KMS-11 (cell line): ENCODE data around the gene ZBTB20.
"Not testable (repeated sequence)": the region's sequence is repeated elsewhere in the genome, so short reads cannot be mapped to it uniquely, and the experiment has no call there.

Source experiments
- H2AFZ ChIP-seq: fragments of 200-600 bp; sonication (generic); 2 replicates; pipeline ENCODE4 v1.6.1; 2016; ENCODE audit warnings: antibody characterized with exemption, mixed run types, low read depth
- H3K27ac ChIP-seq: fragments of 200-600 bp; sonication (generic); 2 replicates; pipeline ENCODE4 v1.6.1; 2016; ENCODE audit warnings: mild to moderate bottlenecking, mixed run types
- H3K27me3 ChIP-seq: fragments of 200-600 bp; sonication (generic); 2 replicates; pipeline ENCODE4 v1.6.1; 2017; ENCODE audit warnings: mild to moderate bottlenecking, low read depth, mixed run types, moderate library complexity; ENCODE audit not compliant: insufficient read depth
- H3K36me3 ChIP-seq: fragments of 200-600 bp; sonication (generic); 2 replicates; pipeline ENCODE4 v1.6.1; 2017; ENCODE audit warnings: mild to moderate bottlenecking, mixed run types; ENCODE audit not compliant: insufficient read depth
- H3K4me1 ChIP-seq: fragments of 200-600 bp; sonication (generic); 2 replicates; pipeline ENCODE4 v1.6.1; 2016; ENCODE audit warnings: mild to moderate bottlenecking, low read depth, mixed run types; ENCODE audit not compliant: poor library complexity, severe bottlenecking
- H3K4me2 ChIP-seq: fragments of 200-600 bp; sonication (generic); 2 replicates; pipeline ENCODE4 v1.7.0; 2016; ENCODE audit warnings: mild to moderate bottlenecking, mixed run types
- H3K4me3 ChIP-seq: fragments of 200-600 bp; sonication (generic); IDR thresholded peaks from 2 replicates; pipeline ENCODE4 v1.6.1; 2017; ENCODE audit warnings: low read depth, low read length, mixed read lengths; ENCODE audit not compliant: insufficient read depth
- H3K79me2 ChIP-seq: fragments of 200-600 bp; sonication (generic); 2 replicates; pipeline ENCODE4 v1.6.1; 2016; ENCODE audit warnings: low read depth, mixed run types; ENCODE audit not compliant: insufficient read depth
- H3K9ac ChIP-seq: fragments of 200-600 bp; sonication (generic); 2 replicates; pipeline ENCODE4 v1.6.1; 2016; ENCODE audit warnings: mild to moderate bottlenecking, mixed run types
- H4K20me1 ChIP-seq: fragments of 200-600 bp; sonication (generic); 2 replicates; pipeline ENCODE4 v1.6.1; 2016; ENCODE audit warnings: mild to moderate bottlenecking, mixed run types; ENCODE audit not compliant: insufficient read depth
- TF ChIP-seq, protein P1 (sequence below): fragments of 200-600 bp; sonication (generic); conservative IDR thresholded peaks from 2 replicates; pipeline ENCODE4 v1.6.1; 2017; ENCODE audit warnings: low read depth, mild to moderate bottlenecking, antibody characterized with exemption, low read length, moderate library complexity, mixed read lengths

The ZBTB20 gene

DNA sequence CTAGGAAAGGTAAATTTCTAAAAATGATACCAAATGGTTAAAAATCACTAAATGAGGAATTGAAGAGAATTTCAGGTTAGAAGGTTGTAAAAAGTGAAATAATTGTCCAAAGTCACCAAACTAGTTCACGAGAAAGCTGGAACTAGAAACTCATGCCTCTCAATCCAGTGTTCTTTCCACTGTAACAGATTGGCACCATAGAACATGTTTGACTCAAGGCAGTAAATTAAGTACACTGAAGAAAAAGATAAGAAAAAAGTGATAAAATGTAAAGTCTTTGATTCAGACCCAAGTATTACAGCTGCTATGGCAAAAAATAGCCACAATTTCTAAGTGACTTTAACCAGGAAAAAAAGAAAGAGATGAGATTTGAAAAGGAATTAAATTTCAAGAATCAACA lies 26.5 kb downstream of the ZBTB20 start:
- Histone ChIP-seq H3K27me3 (no peaks in the 10 kb centered on the region), H3K4me1 (no peaks in the 10 kb centered on the region), H3K79me2 (no peaks in the 10 kb centered on the region)

DNA sequence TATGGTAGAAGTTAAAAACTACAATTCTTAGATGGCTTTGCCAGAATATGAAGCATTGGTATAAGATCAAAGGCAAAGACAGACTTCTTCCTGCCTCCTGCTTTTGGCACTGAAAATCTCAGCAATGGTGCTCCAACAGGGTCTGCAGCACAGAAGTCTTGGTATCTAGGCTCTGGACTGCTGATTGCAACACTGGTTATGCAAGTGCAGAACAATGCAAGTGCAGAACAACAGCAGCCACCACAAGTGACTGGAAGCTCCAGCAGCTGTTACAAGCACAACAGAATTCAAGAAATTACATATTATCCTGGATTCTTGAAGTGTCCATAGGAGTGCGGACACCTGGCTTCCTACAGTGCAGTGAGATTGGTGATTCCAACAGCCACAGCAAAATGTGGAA lies 33.7 kb downstream of the ZBTB20 start:
- H3K36me3 ChIP-seq = no peaks in the 10 kb centered on the region
- TF ChIP-seq, protein P1, sequence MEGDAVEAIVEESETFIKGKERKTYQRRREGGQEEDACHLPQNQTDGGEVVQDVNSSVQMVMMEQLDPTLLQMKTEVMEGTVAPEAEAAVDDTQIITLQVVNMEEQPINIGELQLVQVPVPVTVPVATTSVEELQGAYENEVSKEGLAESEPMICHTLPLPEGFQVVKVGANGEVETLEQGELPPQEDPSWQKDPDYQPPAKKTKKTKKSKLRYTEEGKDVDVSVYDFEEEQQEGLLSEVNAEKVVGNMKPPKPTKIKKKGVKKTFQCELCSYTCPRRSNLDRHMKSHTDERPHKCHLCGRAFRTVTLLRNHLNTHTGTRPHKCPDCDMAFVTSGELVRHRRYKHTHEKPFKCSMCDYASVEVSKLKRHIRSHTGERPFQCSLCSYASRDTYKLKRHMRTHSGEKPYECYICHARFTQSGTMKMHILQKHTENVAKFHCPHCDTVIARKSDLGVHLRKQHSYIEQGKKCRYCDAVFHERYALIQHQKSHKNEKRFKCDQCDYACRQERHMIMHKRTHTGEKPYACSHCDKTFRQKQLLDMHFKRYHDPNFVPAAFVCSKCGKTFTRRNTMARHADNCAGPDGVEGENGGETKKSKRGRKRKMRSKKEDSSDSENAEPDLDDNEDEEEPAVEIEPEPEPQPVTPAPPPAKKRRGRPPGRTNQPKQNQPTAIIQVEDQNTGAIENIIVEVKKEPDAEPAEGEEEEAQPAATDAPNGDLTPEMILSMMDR = no peak
- H3K4me1 ChIP-seq = no peaks in the 10 kb centered on the region
- H3K9ac ChIP-seq = no peak overlapping the region
- no peak overlapping the region for H3K27ac ChIP-seq
- no peaks in the 10 kb centered on the region for H4K20me1 ChIP-seq
- H3K27me3 ChIP-seq = no peaks in the 10 kb centered on the region
- H3K79me2 ChIP-seq = no peaks in the 10 kb centered on the region
- H3K4me2 ChIP-seq = no peak overlapping the region
- no peak overlapping the region for H3K4me3 ChIP-seq
- no peak overlapping the region for H2AFZ ChIP-seq

More for the DNA sequence above, 26.5 kb downstream of the ZBTB20 start:
- TF ChIP-seq, protein P1 = no peak
- Histone ChIP-seq H3K27ac (no peak overlapping the region), H3K4me2 (no peak overlapping the region), H2AFZ (no peak overlapping the region), H3K9ac (no peak overlapping the region), H3K4me3 (no peak overlapping the region), H3K36me3 (no peaks in the 10 kb centered on the region), H4K20me1 (no peaks in the 10 kb centered on the region)

- H2AFZ ChIP-seq = no peak overlapping the region
- no peak overlapping the region for H3K27ac ChIP-seq
- H4K20me1 ChIP-seq = no peaks in the 10 kb centered on the region
- no peaks in the 10 kb centered on the region for H3K36me3 ChIP-seq
- no peaks in the 10 kb centered on the region for H3K4me1 ChIP-seq
- H3K79me2 ChIP-seq = no peaks in the 10 kb centered on the region
- no peaks in the 10 kb centered on the region for H3K27me3 ChIP-seq
- no peak overlapping the region for H3K4me3 ChIP-seq
- TF ChIP-seq, protein P1 = no peak
- no peak overlapping the region for H3K9ac ChIP-seq
- no peak overlapping the region for H3K4me2 ChIP-seq
Observed at GRCh38 chr3:115111632-115112031, 35.5 kb downstream of the ZBTB20 start.

DNA sequence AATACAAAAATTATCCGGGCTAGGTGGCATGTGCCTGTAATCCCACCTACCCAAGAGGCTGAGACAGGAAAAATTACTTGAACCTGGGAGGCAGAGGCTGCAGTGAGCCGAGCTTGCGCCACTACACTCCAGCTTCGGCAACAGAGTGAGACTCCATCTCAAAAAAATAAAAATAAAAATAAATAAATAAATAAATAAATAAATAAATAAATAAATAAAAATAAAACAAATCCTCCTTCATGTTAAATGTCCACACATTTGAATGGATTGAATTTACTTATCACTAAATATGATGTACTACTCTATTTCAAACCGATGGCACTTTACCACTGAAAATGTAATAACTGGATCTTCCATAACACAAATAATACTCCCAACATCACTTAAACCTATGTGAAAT lies 36.3 kb downstream of the ZBTB20 start:
- Histone ChIP-seq H3K27me3 (no peaks in the 10 kb centered on the region), H3K4me1 (no peaks in the 10 kb centered on the region), H2AFZ (no peak overlapping the region), H3K27ac (no peak overlapping the region), H3K4me2 (no peak overlapping the region), H3K79me2 (no peaks in the 10 kb centered on the region), H3K9ac (no peak overlapping the region), H4K20me1 (no peaks in the 10 kb centered on the region), H3K4me3 (no peak overlapping the region), H3K36me3 (no peaks in the 10 kb centered on the region)
- TF ChIP-seq, protein P1 = no peak

DNA sequence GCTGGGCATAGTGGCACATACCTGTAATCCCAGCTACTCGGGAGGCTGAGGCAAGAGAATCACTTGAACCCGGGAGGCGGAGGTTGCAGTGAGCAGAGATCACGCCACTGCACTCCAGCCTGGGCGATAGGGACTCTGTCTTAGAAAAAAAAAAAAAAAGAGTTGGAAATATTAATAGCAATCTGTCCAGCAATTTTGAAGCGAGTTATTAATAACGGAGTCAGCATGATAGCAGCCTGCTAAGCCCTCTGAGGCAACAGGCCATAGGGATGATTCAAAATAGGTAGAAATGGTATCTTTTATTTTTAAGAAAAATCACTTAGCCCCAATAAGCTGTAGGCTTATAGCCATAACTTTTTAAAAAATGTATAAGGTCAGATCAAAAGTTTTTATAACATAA lies 37.0 kb downstream of the ZBTB20 start:
- not testable (repeated sequence) for H3K4me1 ChIP-seq, H3K4me2 ChIP-seq, H3K27ac ChIP-seq, H2AFZ ChIP-seq, H3K79me2 ChIP-seq, H3K4me3 ChIP-seq, H3K36me3 ChIP-seq, H4K20me1 ChIP-seq, H3K9ac ChIP-seq, H3K27me3 ChIP-seq
